AG08395 (cell line): ENCODE data around the gene C12orf76.

Experiments used
- DNase-seq: peaks from one replicate; pipeline ENCODE4 v3.0.0; 2012; ENCODE audit warnings: mixed read lengths, low spot score

The C12orf76 gene

DNA sequence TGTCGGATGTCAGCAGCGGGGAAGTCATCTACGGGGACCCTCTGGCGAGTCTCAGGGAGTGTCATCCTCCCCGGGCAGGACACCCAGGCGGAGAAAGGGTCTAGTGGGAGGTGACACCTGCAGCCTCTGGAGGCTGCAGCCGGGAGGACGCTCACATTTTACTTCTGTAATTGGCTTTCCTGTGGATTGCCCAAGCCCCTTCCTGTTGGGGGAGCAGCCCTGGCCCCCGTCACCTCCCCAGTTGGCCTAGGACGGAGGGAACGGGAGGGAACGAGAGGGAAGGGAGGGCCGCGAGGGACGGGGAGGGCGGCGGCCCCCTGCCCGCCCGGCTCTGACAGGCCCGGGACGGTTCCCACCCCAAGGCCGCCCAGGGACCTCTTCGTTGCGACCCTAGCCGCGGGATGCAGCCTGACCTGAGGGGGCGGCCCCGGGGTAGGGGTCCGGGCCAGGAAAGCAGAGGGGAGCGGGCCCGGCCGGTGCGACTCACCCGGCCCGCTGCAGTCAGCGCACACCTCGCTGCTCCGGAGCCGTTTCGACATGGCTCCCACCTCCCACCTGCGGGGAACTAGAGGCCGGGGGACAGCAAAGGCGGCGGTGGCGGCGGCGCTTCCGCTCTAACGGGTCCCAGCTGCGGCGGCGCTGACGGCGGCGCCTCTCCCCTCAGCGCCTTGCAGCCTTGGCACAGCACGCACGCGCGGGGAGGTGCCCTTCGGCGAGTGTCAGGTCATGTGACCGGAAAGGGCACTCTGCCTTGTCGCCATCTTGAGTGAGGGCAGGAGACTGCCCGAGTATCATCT is 52.4 kb downstream of the C12orf76 start, which contains the start of gene GIT2:
Gene GIT2 (minus strand): TSS at position 683 of the 797 bp plus-strand sequence. CDS start 144 bp downstream, at position 539.
- peak; percentile 95 for DNase-seq

DNA sequence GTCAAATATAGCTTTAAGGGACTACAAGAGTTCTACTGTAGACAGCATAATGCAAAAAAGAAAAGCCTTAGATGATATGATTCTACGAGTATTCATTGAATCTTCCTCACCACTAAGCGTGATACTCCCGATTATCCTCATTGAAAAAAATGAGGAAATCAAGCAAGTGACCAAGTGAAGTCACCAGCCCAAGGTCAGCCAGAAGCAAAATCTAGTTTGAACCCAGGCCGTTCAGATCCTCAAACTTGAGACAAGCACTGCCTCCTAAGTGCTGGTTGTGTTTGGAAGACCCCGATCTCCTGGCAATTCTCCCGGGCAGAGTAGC is 53.0 kb downstream of the C12orf76 start:
- DNase-seq: no peak

DNA sequence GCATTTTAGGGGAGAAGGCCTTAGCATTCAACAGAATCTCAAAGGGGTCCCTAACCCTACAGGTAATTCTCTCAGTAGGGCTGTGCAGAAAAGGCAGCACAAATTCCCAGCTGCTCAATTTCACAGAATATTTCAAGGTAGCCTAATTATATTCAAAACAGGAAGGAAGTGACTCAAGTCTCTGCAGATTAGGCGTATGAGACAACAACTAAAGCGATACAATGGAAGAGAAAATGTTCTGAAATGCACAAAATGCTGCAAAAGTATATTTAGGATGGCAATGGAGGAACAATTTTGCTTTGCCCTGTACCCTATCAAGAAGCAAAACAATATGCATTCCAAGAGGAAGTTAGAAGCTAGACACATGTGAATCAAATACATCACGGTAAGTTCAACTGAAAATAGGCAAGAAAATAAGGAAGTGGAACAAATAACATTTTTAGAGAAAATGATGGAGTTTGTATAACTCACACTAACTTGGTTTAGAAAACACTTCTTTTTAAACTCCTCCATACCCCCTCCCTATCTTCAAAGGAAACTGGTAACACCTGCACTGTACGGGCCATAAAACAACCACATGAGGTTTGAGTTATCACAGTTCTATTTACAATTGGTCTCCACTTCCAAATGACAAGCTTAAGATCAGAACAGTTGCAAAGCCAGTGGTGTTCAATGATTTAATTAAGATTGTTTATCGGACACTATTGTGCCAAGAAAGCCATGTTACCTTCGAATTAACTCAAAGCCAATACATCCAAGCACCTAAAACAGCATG is 53.7 kb downstream of the C12orf76 start:
- DNase-seq: no peak

DNA sequence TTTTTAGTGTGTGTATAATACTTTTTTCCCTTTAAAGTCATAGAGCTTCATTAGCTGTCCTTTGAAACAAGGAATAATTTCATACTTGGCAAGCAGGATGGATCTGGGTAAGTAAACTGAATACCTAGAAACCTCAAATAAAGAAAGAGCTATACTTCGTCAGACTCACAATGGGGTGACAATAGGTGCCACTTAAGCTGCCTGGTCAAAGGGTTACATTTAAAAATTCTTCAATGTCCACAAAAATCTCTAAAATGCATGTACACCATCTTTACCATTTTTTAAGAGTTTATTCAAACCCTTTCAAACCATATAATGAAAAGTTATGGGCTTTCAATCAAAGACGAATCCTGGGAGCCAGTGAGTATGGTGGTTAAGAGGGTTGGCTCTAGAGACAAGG is 55.2 kb downstream of the C12orf76 start:
- DNase-seq: no peak

DNA sequence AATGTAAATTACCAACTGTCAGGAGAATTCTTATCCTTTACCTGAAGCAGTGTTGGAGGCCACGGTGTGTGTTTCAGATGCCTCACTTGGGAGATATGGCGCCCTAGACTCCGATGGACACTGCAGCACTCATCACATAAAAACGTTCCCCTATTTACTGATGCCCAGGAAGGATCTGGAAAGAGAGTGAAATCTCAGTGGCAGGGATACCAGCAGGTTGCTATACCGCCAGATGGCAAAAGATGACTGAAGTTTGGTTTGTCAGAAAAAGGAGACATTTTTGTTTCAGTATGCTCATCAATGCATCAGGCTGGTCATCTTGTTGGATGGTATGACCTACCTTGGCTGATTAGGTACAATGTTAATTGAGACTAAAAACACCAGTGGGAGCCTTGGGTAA is 56.7 kb downstream of the C12orf76 start:
- no peak for DNase-seq
